ENCODE data around the gene TAF7.

DNA sequence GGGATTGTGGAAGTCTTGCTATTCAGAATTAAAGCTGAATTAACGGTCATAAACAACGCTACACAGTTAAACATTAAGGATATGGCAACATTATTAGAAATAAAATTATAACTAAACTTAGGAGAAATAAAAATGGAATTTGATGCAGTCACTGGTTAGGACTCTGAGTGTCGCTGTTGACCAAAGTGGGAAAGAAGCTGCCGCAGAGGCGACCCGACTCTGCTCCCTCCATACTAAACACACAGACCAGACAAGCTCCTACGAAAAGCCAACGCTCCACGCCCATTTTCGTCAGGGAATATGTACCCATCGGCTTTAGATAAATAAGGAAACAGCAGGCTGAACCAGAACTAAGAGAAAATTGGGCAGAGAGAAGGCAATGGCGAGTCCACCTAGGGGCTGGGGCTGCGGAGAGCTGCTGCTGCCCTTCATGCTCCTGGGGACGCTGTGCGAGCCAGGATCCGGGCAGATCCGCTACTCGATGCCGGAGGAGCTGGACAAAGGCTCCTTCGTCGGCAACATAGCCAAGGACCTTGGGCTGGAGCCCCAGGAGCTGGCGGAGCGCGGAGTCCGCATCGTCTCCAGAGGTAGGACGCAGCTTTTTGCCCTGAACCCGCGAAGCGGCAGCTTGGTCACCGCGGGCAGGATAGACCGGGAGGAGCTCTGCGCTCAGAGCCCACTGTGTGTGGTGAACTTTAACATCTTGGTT, 43.5 kb upstream of the TAF7 start, which contains the start of gene PCDHGA5:
- TF ChIP-seq, protein P1, sequence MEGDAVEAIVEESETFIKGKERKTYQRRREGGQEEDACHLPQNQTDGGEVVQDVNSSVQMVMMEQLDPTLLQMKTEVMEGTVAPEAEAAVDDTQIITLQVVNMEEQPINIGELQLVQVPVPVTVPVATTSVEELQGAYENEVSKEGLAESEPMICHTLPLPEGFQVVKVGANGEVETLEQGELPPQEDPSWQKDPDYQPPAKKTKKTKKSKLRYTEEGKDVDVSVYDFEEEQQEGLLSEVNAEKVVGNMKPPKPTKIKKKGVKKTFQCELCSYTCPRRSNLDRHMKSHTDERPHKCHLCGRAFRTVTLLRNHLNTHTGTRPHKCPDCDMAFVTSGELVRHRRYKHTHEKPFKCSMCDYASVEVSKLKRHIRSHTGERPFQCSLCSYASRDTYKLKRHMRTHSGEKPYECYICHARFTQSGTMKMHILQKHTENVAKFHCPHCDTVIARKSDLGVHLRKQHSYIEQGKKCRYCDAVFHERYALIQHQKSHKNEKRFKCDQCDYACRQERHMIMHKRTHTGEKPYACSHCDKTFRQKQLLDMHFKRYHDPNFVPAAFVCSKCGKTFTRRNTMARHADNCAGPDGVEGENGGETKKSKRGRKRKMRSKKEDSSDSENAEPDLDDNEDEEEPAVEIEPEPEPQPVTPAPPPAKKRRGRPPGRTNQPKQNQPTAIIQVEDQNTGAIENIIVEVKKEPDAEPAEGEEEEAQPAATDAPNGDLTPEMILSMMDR (IDR thresholded peaks at IDR 0.05; ENCODE audit: low read depth, low read length), result no peak
- no peak for TF ChIP-seq EZH2phosphoT487 (IDR thresholded peaks at IDR 0.05; ENCODE audit: low read depth)
